HepG2 (cell line): ENCODE measurements around the gene SDC4. TPM values are rescaled to one million over a fixed set of nuclear protein-coding genes. Genes with fewer than 3 reads are reported as not detected.

ENCODE experiments used
- ATF1 ChIP-seq: IDR thresholded peaks from 2 replicates; pipeline ENCODE4 v1.6.1; 2016; ENCODE audit warnings: mild to moderate bottlenecking, control low read depth
- BCL6 ChIP-seq: IDR thresholded peaks from 2 replicates; pipeline ENCODE4 v1.6.1; 2016; ENCODE audit warnings: missing genetic modification reagents, missing compliant biosample characterization
- CENPX ChIP-seq: sonication (generic); formaldehyde crosslinking; IDR thresholded peaks from 2 replicates; pipeline ENCODE4 v1.9.0; 2021; ENCODE audit warnings: mild to moderate bottlenecking, missing genetic modification reagents, moderate library complexity
- CHD2 ChIP-seq: IDR thresholded peaks from 2 replicates; pipeline ENCODE4 v1.6.1; 2011; ENCODE audit warnings: low read depth, low read length, improper control_type of control experiment
- GLI4 ChIP-seq: sonication (generic); formaldehyde crosslinking; IDR thresholded peaks from 2 replicates; pipeline ENCODE4 v1.5.1; 2020; ENCODE audit warnings: missing genetic modification reagents, mild to moderate bottlenecking, moderate library complexity, borderline replicate concordance
- HNRNPK ChIP-seq: fragments of 200-400 bp; formaldehyde crosslinking; IDR thresholded peaks from 2 replicates; pipeline ENCODE4 v1.6.1; 2018; ENCODE audit warnings: low read length, low read depth, moderate library complexity, mild to moderate bottlenecking; ENCODE audit not compliant: poor library complexity, severe bottlenecking
- ISX ChIP-seq: sonication (generic); formaldehyde crosslinking; conservative IDR thresholded peaks from 2 replicates; pipeline ENCODE4 v1.5.0; 2020; ENCODE audit warnings: missing genetic modification reagents
- MED1 ChIP-seq: sonication (generic); formaldehyde crosslinking; IDR thresholded peaks from 2 replicates; pipeline ENCODE4 v1.4.0; 2020; ENCODE audit warnings: missing genetic modification reagents
- MEF2D ChIP-seq: sonication (generic); formaldehyde crosslinking; IDR thresholded peaks from 2 replicates; pipeline ENCODE4 v1.5.1; 2020; ENCODE audit warnings: mild to moderate bottlenecking, missing genetic modification reagents
- NONO ChIP-seq, 2 experiments: fragments of 450-650 bp in 1 of 2; sonication (generic) in 1 of 2; formaldehyde crosslinking in 1 of 2; IDR thresholded peaks in 1 of 2; conservative IDR thresholded peaks in 1 of 2; 2 replicates each; pipeline versions ENCODE4 v1.6.1 to v1.8.0; 2017 to 2022; ENCODE audit warnings: mild to moderate bottlenecking in 1 of 2, missing genetic modification reagents in 1 of 2, moderate library complexity in 1 of 2
- NPAS2 ChIP-seq: sonication (generic); formaldehyde crosslinking; IDR thresholded peaks from 2 replicates; pipeline ENCODE4 v1.8.0; 2022; ENCODE audit warnings: mild to moderate bottlenecking, missing genetic modification reagents, borderline replicate concordance
- PHF20 ChIP-seq: sonication (generic); formaldehyde crosslinking; IDR thresholded peaks from 2 replicates; pipeline ENCODE4 v1.5.0; 2020; ENCODE audit warnings: mild to moderate bottlenecking, missing genetic modification reagents
- POLR2AphosphoS5 ChIP-seq: IDR thresholded peaks from 2 replicates; pipeline ENCODE4 v1.6.1; 2012; ENCODE audit warnings: low read depth, low read length
- RARA ChIP-seq: IDR thresholded peaks from 2 replicates; pipeline ENCODE4 v1.6.1; 2016; ENCODE audit warnings: missing genetic modification reagents, missing compliant biosample characterization
- RELA ChIP-seq: sonication (generic); formaldehyde crosslinking; IDR thresholded peaks from 2 replicates; pipeline ENCODE4 v1.4.0; 2020; ENCODE audit warnings: missing genetic modification reagents
- RXRB ChIP-seq: IDR thresholded peaks from 2 replicates; pipeline ENCODE4 v1.6.1; 2016; ENCODE audit warnings: borderline replicate concordance, missing genetic modification reagents, missing compliant biosample characterization
- SMAD9 ChIP-seq: sonication (generic); formaldehyde crosslinking; IDR thresholded peaks from 2 replicates; pipeline ENCODE4 v1.5.1; 2020; ENCODE audit warnings: mild to moderate bottlenecking, missing genetic modification reagents
- SOX5 ChIP-seq: IDR thresholded peaks from 2 replicates; pipeline ENCODE4 v1.6.1; 2016; ENCODE audit warnings: borderline replicate concordance
- TEAD2 ChIP-seq: sonication (generic); formaldehyde crosslinking; IDR thresholded peaks from 2 replicates; pipeline ENCODE4 v1.9.0; 2021; ENCODE audit warnings: missing genetic modification reagents
- ZNF160 ChIP-seq: sonication (generic); formaldehyde crosslinking; IDR thresholded peaks from 2 replicates; pipeline ENCODE4 v1.8.0; 2022; ENCODE audit warnings: mild to moderate bottlenecking, inconsistent platforms, missing genetic modification reagents
- ZNF205 ChIP-seq: IDR thresholded peaks from 2 replicates; pipeline ENCODE4 v1.6.1; 2018; ENCODE audit warnings: missing biosample characterization, missing genetic modification reagents
- ZNF264 ChIP-seq: sonication (generic); formaldehyde crosslinking; IDR thresholded peaks from 2 replicates; pipeline ENCODE4 v1.4.0; 2020; ENCODE audit warnings: missing genetic modification reagents
- ZNF331 ChIP-seq: sonication (generic); formaldehyde crosslinking; IDR thresholded peaks from 2 replicates; pipeline ENCODE4 v1.4.0; 2020; ENCODE audit warnings: missing genetic modification reagents
- ZNF337 ChIP-seq: sonication (generic); formaldehyde crosslinking; IDR thresholded peaks from 2 replicates; pipeline ENCODE4 v1.5.1; 2020; ENCODE audit warnings: missing genetic modification reagents, low read depth, mild to moderate bottlenecking, borderline replicate concordance
- ZNF530 ChIP-seq: sonication (generic); formaldehyde crosslinking; IDR thresholded peaks from 2 replicates; pipeline ENCODE4 v1.5.0; 2020; ENCODE audit warnings: low read depth, mild to moderate bottlenecking, missing genetic modification reagents
- ZNF629 ChIP-seq: sonication (generic); formaldehyde crosslinking; conservative IDR thresholded peaks from 2 replicates; pipeline ENCODE4 v1.5.0; 2020; ENCODE audit warnings: missing genetic modification reagents
- ZNF670 ChIP-seq: sonication (generic); formaldehyde crosslinking; IDR thresholded peaks from 2 replicates; pipeline ENCODE4 v1.8.0; 2022; ENCODE audit warnings: mild to moderate bottlenecking, missing genetic modification reagents, borderline replicate concordance
- polyA plus RNA-seq, 8 experiments: library from polyadenylated mRNA; depleted of rRNA in 3 of 8; stranded (reverse) in 7 of 8; unstranded in 1 of 8; fragments of >200 nt; fragmentation: Illumina TruSeq in 4 of 8; extraction: Trizol in 4 of 8; gene quantifications; 2 replicates each; pipeline versions ENCODE4 v1.2.1 to v1.2.3, GENCODE V29; 2011 to 2016; ENCODE audit warnings: low read depth in 4 of 8, missing spikeins in 1 of 8, mixed read lengths in 1 of 8; ENCODE audit not compliant: insufficient read depth in 1 of 8
- total RNA-seq, 5 experiments: library from RNA; depleted of rRNA; stranded (reverse); fragments of >200 nt; fragmentation: Illumina TruSeq; extraction: Trizol; gene quantifications; 2 replicates each; pipeline ENCODE4 v1.2.3, GENCODE V29; 2016; ENCODE audit warnings: low read depth in 1 of 5
- TF ChIP-seq, protein P1 (sequence below): IDR thresholded peaks from 2 replicates; pipeline ENCODE4 v1.6.1; 2016; ENCODE audit warnings: low read depth, borderline replicate concordance
- TF ChIP-seq, protein P2 (sequence below): sonication (generic); formaldehyde crosslinking; IDR thresholded peaks from 2 replicates; pipeline ENCODE4 v1.8.1; 2023; ENCODE audit warnings: mild to moderate bottlenecking, missing genetic modification reagents, borderline replicate concordance
- TF ChIP-seq, protein P3 (sequence below): sonication (generic); formaldehyde crosslinking; IDR thresholded peaks from 2 replicates; pipeline ENCODE4 v1.5.0; 2020; ENCODE audit warnings: missing genetic modification reagents

The SDC4 gene
- total and polyA plus RNA-seq, 2 of the 13 experiments (the other 11 are each of a cell fraction or from before 2014, with no cell fraction given), result 49.0 to 65.1 TPM

DNA sequence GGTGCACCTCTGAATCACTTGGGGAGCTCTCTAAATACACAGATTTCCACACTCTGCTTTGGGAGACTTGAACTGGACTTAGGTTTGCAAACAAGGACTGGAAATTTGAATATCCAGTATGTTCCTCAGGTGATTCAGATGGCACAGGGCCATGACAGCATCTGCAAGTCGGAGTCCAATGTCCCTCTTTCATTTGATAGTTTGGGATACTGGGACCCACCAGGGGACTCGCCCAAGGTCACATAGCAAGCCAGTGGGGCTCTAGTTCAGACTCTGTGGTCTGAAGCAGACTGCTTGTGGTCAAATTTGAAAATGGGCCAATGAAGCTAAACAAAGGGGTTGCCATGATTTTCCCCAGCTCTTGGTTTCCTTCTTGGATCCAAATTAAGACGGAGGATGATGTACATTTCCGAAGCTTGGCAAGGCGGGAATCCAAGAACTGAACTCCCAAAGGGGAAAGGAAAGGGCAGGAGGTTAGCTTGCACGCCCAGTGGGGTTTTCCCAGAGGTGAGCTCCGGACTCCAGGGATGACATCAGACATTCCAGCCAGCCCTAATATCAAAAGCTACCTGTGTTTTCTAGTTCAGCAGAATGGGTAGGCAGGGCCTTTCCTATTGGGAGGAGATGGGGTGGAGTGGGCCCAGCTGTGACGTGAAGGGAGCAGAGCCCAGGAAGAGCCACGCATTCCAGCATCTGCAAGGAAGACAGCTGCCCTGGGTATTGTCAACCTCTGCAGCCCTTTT, 11.4 kb upstream of the SDC4 start (continued):
- TF ChIP-seq ZNF337 (CRISPR knock-in tag) (0 out of 2 replicates have a peak, but pooled peaks have one; percentile 23), NPAS2 (CRISPR knock-in tag) (no peak), GLI4 (CRISPR knock-in tag) (0 out of 2 replicates have a peak, but pooled peaks have one; percentile 46), POLR2AphosphoS5 (0 out of 2 replicates have a peak, but pooled peaks have one; percentile 3), RARA (CRISPR knock-in tag) (peak; percentile 71), RELA (CRISPR knock-in tag) (peak; percentile 100), PHF20 (CRISPR knock-in tag) (peak; percentile 50; the same call in 1 of the 2 replicates), CENPX (CRISPR knock-in tag) (0 out of 2 replicates have a peak, but pooled peaks have one; percentile 17), ATF1 (CRISPR knock-in tag) (peak; percentile 58; the same call in 1 of the 2 replicates), CHD2 (0 out of 2 replicates have a peak, but pooled peaks have one; percentile 10), ZNF205 (CRISPR knock-in tag) (0 out of 2 replicates have a peak, but pooled peaks have one; percentile 21), ZNF670 (CRISPR knock-in tag) (peak; percentile 85; the same call in 1 of the 2 replicates), ZNF629 (CRISPR knock-in tag) (peak; percentile 78), NONO (IDR thresholded peaks at IDR 0.05) (no peak), NONO (CRISPR knock-in tag; conservative IDR thresholded peaks at IDR 0.05) (peak; percentile 56; the same call in 1 of the 2 replicates), ZNF331 (CRISPR knock-in tag) (peak; percentile 32; the same call in 1 of the 2 replicates), MEF2D (CRISPR knock-in tag) (peak; percentile 19; the same call in 1 of the 2 replicates), ZNF264 (CRISPR knock-in tag) (0 out of 2 replicates have a peak, but pooled peaks have one; percentile 17), HNRNPK (peak; percentile 89), ISX (no peak), SOX5 (CRISPR knock-in tag) (0 out of 2 replicates have a peak, but pooled peaks have one; percentile 20), TEAD2 (0 out of 2 replicates have a peak, but pooled peaks have one; percentile 21), SMAD9 (CRISPR knock-in tag) (0 out of 2 replicates have a peak, but pooled peaks have one; percentile 77), ZNF530 (0 out of 2 replicates have a peak, but pooled peaks have one; percentile 33), MED1 (peak; percentile 31; the same call in 1 of the 2 replicates), ZNF160 (0 out of 2 replicates have a peak, but pooled peaks have one; percentile 19), RXRB (no peak), BCL6 (CRISPR knock-in tag) (0 out of 2 replicates have a peak, but pooled peaks have one; percentile 10)
- TF ChIP-seq, protein P1, sequence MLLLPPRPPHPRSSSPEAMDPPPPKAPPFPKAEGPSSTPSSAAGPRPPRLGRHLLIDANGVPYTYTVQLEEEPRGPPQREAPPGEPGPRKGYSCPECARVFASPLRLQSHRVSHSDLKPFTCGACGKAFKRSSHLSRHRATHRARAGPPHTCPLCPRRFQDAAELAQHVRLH, result no peak
- TF ChIP-seq, protein P2, sequence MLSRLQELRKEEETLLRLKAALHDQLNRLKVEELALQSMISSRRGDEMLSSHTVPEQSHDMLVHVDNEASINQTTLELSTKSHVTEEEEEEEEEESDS (CRISPR knock-in tag), result 0 out of 2 replicates have a peak, but pooled peaks have one; percentile 39
- TF ChIP-seq, protein P3, sequence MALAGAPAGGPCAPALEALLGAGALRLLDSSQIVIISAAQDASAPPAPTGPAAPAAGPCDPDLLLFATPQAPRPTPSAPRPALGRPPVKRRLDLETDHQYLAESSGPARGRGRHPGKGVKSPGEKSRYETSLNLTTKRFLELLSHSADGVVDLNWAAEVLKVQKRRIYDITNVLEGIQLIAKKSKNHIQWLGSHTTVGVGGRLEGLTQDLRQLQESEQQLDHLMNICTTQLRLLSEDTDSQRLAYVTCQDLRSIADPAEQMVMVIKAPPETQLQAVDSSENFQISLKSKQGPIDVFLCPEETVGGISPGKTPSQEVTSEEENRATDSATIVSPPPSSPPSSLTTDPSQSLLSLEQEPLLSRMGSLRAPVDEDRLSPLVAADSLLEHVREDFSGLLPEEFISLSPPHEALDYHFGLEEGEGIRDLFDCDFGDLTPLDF, result 0 out of 2 replicates have a peak, but pooled peaks have one; percentile 64
